Uterus (tissue), 4 donors: ENCODE results near the gene RNF167. TPM values are rescaled to one million over a fixed set of nuclear protein-coding genes. Genes with fewer than 3 reads are reported as not detected.
A peak's percentile ranks its signal among the peaks of the same experiment; 100 is the strongest.

Source experiments
- DNase-seq, 2 donors: peaks; one replicate each; pipeline ENCODE4 v3.0.0-alpha.2; 2019 to 2020
- H3K27ac ChIP-seq, 2 donors: fragments of 200-600 bp; sonication (generic); 1 replicate in 1 of 2; 2 replicates in 1 of 2; pipeline ENCODE4 v1.5.1; 2016 to 2018
- H3K27me3 ChIP-seq, 2 donors: fragments of 200-600 bp; sonication (generic); one replicate each; pipeline ENCODE4 v1.5.1; 2018 to 2019; ENCODE audit warnings: control low read depth in 1 of 2
- H3K36me3 ChIP-seq, 2 donors: fragments of 200-600 bp; sonication (generic); one replicate each; pipeline ENCODE4 v1.5.1; 2019; ENCODE audit warnings: control low read depth in 1 of 2
- H3K4me1 ChIP-seq, 2 donors: fragments of 200-600 bp; sonication (generic); one replicate each; pipeline ENCODE4 v1.5.1; 2018 to 2019; ENCODE audit warnings: control low read depth in 1 of 2
- H3K4me3 ChIP-seq, 2 donors: fragments of 200-600 bp; sonication (generic); 1 replicate in 1 of 2; 2 replicates in 1 of 2; pipeline ENCODE4 v1.5.1; 2018 to 2019; ENCODE audit warnings: mild to moderate bottlenecking in 1 of 2
- H3K9me3 ChIP-seq, 2 donors: fragments of 200-600 bp; sonication (generic); one replicate each; pipeline ENCODE4 v1.5.1; 2019; ENCODE audit warnings: control low read depth in 1 of 2
- CTCF ChIP-seq, 4 experiments: fragments of 200-600 bp in 2 of 4; fragments of 450-650 bp in 2 of 4; sonication (generic) in 2 of 4; IDR thresholded peaks; one replicate each; pipeline ENCODE4 v1.5.1; 2016 to 2019; ENCODE audit warnings: antibody characterized with exemption in 4 of 4, mild to moderate bottlenecking in 2 of 4, moderate library complexity in 1 of 4
- POLR2A ChIP-seq, 2 donors: fragments of 450-650 bp; IDR thresholded peaks; one replicate each; pipeline ENCODE4 v1.6.1; 2016; ENCODE audit warnings: antibody characterized with exemption in 2 of 2, mild to moderate bottlenecking in 1 of 2, moderate library complexity in 1 of 2
- intact Hi-C: fragments of 100-400 bp; cut with DNase I; formaldehyde crosslinking; loops from one replicate; pipeline ENCODE4 v1.15.1; 2023; ENCODE audit warnings: low total_unique reads
- total RNA-seq, 4 donors: library from RNA; depleted of rRNA in 3 of 4; stranded (reverse); fragments of >200 nt in 3 of 4; gene quantifications; one replicate each; pipeline versions ENCODE4 v1.1.0 to v1.2.4, GENCODE V29; 2014 to 2023
- donor health status: DM: yes; HTN: yes; CAD: no.

RNF167 gene
- total RNA-seq, 4 donors from 2014 or later = 14.8 to 100 (median 53.1) TPM

GRCh38 chr17:4939546-4939795 lies 597 bp upstream of the RNF167 start:
- peaks cover 12% of the 10 kb centered on the region in 2 donors for H3K4me1 ChIP-seq
- no peaks in the 10 kb centered on the region for H3K36me3 ChIP-seq
- peak overlapping the region; percentile 95 to 98 for H3K27ac ChIP-seq
- intact Hi-C loops = no loop called here
- no peaks in the 10 kb centered on the region for H3K27me3 ChIP-seq
- no peaks in the 10 kb centered on the region for H3K9me3 ChIP-seq
- no peak for TF ChIP-seq POLR2A (IDR thresholded peaks at IDR 0.05)
- TF ChIP-seq CTCF (IDR thresholded peaks at IDR 0.05) = no peak
- peak overlapping the region; percentile 90 to 92 for H3K4me3 ChIP-seq
- no peak for DNase-seq

GRCh38 chr17:4940555-4941318 lies 669 bp downstream of the RNF167 start:
- H3K4me1 ChIP-seq = peaks cover 20 to 21% of the 10 kb centered on the region in 2 donors
- intact Hi-C loops = no loop called here
- H3K36me3 ChIP-seq = no peaks in the 10 kb centered on the region
- peak overlapping the region; percentile 95 to 98 for H3K27ac ChIP-seq
- peak in 1 of 2 donors; percentile 90 for DNase-seq
- no peaks in the 10 kb centered on the region for H3K27me3 ChIP-seq
- peak overlapping the region; percentile 90 to 92 for H3K4me3 ChIP-seq
- TF ChIP-seq POLR2A (IDR thresholded peaks at IDR 0.05) = no peak
- no peak for TF ChIP-seq CTCF (IDR thresholded peaks at IDR 0.05)
- H3K9me3 ChIP-seq = no peaks in the 10 kb centered on the region

- peak overlapping the region; percentile 90 to 92 for H3K4me3 ChIP-seq
- H3K36me3 ChIP-seq = no peaks in the 10 kb centered on the region
- TF ChIP-seq CTCF (IDR thresholded peaks at IDR 0.05) = no peak
- TF ChIP-seq POLR2A (IDR thresholded peaks at IDR 0.05) = no peak
- intact Hi-C loops = no loop called here
- no peaks in the 10 kb centered on the region for H3K9me3 ChIP-seq
- peaks cover 24 to 25% of the 10 kb centered on the region in 2 donors for H3K4me1 ChIP-seq
- no peak for DNase-seq
- no peaks in the 10 kb centered on the region for H3K27me3 ChIP-seq
- peak overlapping the region; percentile 95 to 98 for H3K27ac ChIP-seq
These were observed 1.2 kb downstream of the RNF167 start for GRCh38 chr17:4941319-4941610.

GRCh38 chr17:4942760-4943508 lies 2.9 kb downstream of the RNF167 start:
- TF ChIP-seq CTCF (IDR thresholded peaks at IDR 0.05) = no peak
- no peak for TF ChIP-seq POLR2A (IDR thresholded peaks at IDR 0.05)
- Histone ChIP-seq H3K27ac (no peak overlapping the region), H3K27me3 (no peaks in the 10 kb centered on the region), H3K4me3 (no peak overlapping the region), H3K36me3 (no peaks in the 10 kb centered on the region), H3K4me1 (peaks cover 24 to 29% of the 10 kb centered on the region in 2 donors), H3K9me3 (no peaks in the 10 kb centered on the region)
- intact Hi-C loops = no loop called here
- no peak for DNase-seq

GRCh38 chr17:4944163-4944553 lies 4.1 kb downstream of the RNF167 start:
- Histone ChIP-seq H3K27ac (peak overlapping the region; percentile 93 to 98), H3K4me1 (peaks cover 14 to 22% of the 10 kb centered on the region in 2 donors), H3K4me3 (no peak overlapping the region), H3K27me3 (no peaks in the 10 kb centered on the region), H3K9me3 (no peaks in the 10 kb centered on the region), H3K36me3 (no peaks in the 10 kb centered on the region)
- no peak for TF ChIP-seq CTCF (IDR thresholded peaks at IDR 0.05)
- TF ChIP-seq POLR2A (IDR thresholded peaks at IDR 0.05) = no peak
- no peak for DNase-seq
- intact Hi-C loops = no loop called here
